ENCODE measurements around the gene IFT43. TPM values are rescaled to one million over a fixed set of nuclear protein-coding genes. Genes with fewer than 3 reads are reported as not detected.

The IFT43 gene
- total and polyA plus RNA-seq, 10 of the 15 experiments (the other 5 are each of a cell fraction or from before 2014, with no cell fraction given): 8.2 to 24.8 (median 14.0) TPM

DNA sequence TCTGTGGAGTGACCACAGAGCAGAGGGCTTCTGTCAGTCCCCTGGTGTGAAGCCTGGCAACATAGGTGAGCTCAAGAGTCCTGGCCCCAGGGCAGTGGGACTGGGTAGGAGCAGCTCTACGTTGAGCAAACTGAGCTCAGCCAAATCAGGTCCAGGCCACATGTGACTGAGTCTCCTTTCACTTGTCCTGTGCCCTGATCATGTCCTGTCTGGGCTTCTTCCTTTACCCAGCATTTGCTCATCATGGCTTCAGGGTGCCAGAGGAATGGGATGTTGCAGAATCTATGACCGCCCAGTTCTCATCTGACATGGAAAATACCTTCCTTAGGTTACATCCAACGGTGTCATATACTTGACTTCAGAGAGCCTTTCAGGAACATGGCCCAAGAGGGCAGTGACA is 99.8 kb downstream of the IFT43 start:
- no peak overlapping the region for H3K27ac ChIP-seq (ENCODE audit: control insufficient read depth, insufficient read depth)
- POLR2A ChIA-PET: interaction anchor here (0.6 kb wide), 1 partner anchor 294 kb away, joined by 3 read pairs; no protein-coding TSS in a partner anchor
- CTCF ChIA-PET: interaction anchor here (1.4 kb wide), 1 partner anchor 376 kb away, joined by 3 read pairs; no protein-coding TSS in a partner anchor
- no peak overlapping the region for H3K4me2 ChIP-seq (ENCODE audit: control insufficient read depth, insufficient read depth)
- WGBS (ENCODE audit: insufficient coverage, insufficient replicate concordance, low lambda C conversion rate, missing lambda C conversion rate): 27% methylated on average over 3 of the region's 3 CpGs
- H3K4me3 ChIP-seq: no peak overlapping the region
- H3K79me2 ChIP-seq (ENCODE audit: control insufficient read depth, insufficient read depth, low read length): no peaks in the 10 kb centered on the region
- no peaks in the 10 kb centered on the region; a peak in 1 of 4 replicates for H3K27me3 ChIP-seq (replicated peaks in 1 of 2; ENCODE audit: control insufficient read depth in 2 of 2, insufficient read depth in 2 of 2, low read length in 1 of 2)
- no peak overlapping the region for H3K9ac ChIP-seq (ENCODE audit: control insufficient read depth, insufficient read depth, low read length)
- SMC1A ChIA-PET (ENCODE audit: uncharacterized antibody, unreplicated experiment): interaction anchor here (0.6 kb wide), 1 partner anchor 212 kb away, joined by 4 read pairs; no protein-coding TSS in a partner anchor
- H3K9me3 ChIP-seq (replicated peaks; ENCODE audit: control insufficient read depth, insufficient read depth, low read length): no peaks in the 10 kb centered on the region
- BruUV-seq (replicated peaks): no TSS peak
- no peak for TF ChIP-seq RUNX3 (IDR thresholded peaks at IDR 0.05; ENCODE audit: low read length)
- TF ChIP-seq RAD21 (IDR thresholded peaks at IDR 0.05; ENCODE audit: insufficient read depth, low read depth, low read length): no peak
- no peak for TF ChIP-seq IKZF1 (conservative IDR thresholded peaks at IDR 0.05)
- TF ChIP-seq PML (IDR thresholded peaks at IDR 0.05; ENCODE audit: low read length): no peak
- TF ChIP-seq TCF12 (IDR thresholded peaks at IDR 0.05; ENCODE audit: low read depth, low read length): no peak
- no peak for TF ChIP-seq POLR2AphosphoS2 (IDR thresholded peaks at IDR 0.05; ENCODE audit: low read depth, low read length)
- no peak for TF ChIP-seq ZNF384 (IDR thresholded peaks at IDR 0.05; ENCODE audit: borderline replicate concordance, low read depth, low read length)
- TF ChIP-seq KLF5 (IDR thresholded peaks at IDR 0.05; ENCODE audit: partially characterized antibody): no peak
- TF ChIP-seq ZNF274 (IDR thresholded peaks at IDR 0.05; ENCODE audit: insufficient read depth, insufficient read length): no peak
- no peak for TF ChIP-seq POLR2AphosphoS5 (IDR thresholded peaks at IDR 0.05; ENCODE audit: low read length)
- no peak for TF ChIP-seq STAT3 (IDR thresholded peaks at IDR 0.05; ENCODE audit: low read depth, low read length)
- no peak for TF ChIP-seq RELB (IDR thresholded peaks at IDR 0.05; ENCODE audit: low read depth)
- no peak for TF ChIP-seq ZBTB4 (CRISPR knock-in tag; IDR thresholded peaks at IDR 0.05)
- TF ChIP-seq ASH2L (IDR thresholded peaks at IDR 0.05; ENCODE audit: borderline replicate concordance, low read depth): no peak
- no peak for TF ChIP-seq CBX3 (IDR thresholded peaks at IDR 0.05; ENCODE audit: borderline replicate concordance, low read depth)
- no peak for TF ChIP-seq PAX8 (IDR thresholded peaks at IDR 0.05)
- TF ChIP-seq, protein P1, sequence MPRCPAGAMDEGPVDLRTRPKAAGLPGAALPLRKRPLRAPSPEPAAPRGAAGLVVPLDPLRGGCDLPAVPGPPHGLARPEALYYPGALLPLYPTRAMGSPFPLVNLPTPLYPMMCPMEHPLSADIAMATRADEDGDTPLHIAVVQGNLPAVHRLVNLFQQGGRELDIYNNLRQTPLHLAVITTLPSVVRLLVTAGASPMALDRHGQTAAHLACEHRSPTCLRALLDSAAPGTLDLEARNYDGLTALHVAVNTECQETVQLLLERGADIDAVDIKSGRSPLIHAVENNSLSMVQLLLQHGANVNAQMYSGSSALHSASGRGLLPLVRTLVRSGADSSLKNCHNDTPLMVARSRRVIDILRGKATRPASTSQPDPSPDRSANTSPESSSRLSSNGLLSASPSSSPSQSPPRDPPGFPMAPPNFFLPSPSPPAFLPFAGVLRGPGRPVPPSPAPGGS (IDR thresholded peaks at IDR 0.05; ENCODE audit: borderline replicate concordance, insufficient read depth, low read depth, low read length, poor library complexity, severe bottlenecking): no peak
- TF ChIP-seq SPI1 (IDR thresholded peaks at IDR 0.05; ENCODE audit: borderline replicate concordance, insufficient read depth, low read depth, low read length): no peak
- TF ChIP-seq CHD2 (IDR thresholded peaks at IDR 0.05; ENCODE audit: borderline replicate concordance, low read depth, low read length): no peak
- DNase-seq (ENCODE audit: low read depth, low spot score) (no peak), FAIRE-seq (no peak), ATAC-seq (no peak)
- no peaks in the 10 kb centered on the region for H3K4me1 ChIP-seq (ENCODE audit: control insufficient read depth, insufficient read depth, low read length)
- H2AFZ ChIP-seq (ENCODE audit: control insufficient read depth, low read depth, low read length): no peak overlapping the region
- no peaks in the 10 kb centered on the region for H3K36me3 ChIP-seq (ENCODE audit: control insufficient read depth in 2 of 2, insufficient read depth in 2 of 2, low read length in 1 of 2)
- RAD21 ChIA-PET (ENCODE audit: unreplicated experiment): no interaction called here
- H4K20me1 ChIP-seq (ENCODE audit: control insufficient read depth, insufficient read depth): no peaks in the 10 kb centered on the region
- intact Hi-C loops (cut with micrococcal nuclease; ENCODE audit: unreplicated experiment): no loop called here
- in situ Hi-C loops (cut with MboI): no loop called here
